ENCODE data around the gene COMMD6.

The COMMD6 gene

DNA sequence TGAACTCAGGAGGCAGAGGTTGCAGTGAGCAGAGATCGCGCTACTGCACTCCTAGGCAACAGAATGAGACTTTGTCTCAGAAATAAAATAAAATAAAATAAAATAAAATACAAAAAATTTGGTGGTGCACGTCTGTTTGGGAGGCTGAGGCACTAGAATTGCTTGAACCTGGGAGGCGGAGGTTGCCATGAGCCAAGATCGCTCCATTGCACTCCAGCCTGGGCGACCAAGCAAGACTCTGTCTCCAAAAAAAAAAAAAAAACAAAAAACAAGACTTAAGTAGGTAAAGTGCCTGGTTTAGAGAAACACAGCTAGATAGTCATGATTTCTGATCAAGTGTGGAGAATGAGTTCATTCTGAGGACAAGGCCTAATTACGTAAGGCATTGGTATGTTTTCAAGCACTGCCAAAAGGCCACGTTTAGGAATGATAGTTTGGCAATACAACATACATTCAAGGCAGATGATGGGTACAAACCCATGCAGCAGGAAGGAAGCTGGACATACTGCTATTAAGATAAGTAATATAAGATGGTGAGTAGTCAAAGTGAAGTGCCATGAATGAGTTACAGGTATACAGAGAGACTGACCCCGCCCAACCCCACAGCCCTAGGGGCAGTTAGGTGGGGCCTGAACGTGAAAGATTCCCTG is 7.2 kb upstream of the COMMD6 start:
- Histone ChIP-seq H3K4me1 (ENCODE audit: low read length) (peaks cover 14% of the 10 kb centered on the region), H2AFZ (ENCODE audit: low read depth, low read length) (no peak overlapping the region), H3K4me3 (ENCODE audit: low read length) (no peak overlapping the region), H3K79me2 (ENCODE audit: low read length) (peaks cover 2% of the 10 kb centered on the region), H3K9me3 (ENCODE audit: insufficient read depth, low read length) (no peaks in the 10 kb centered on the region), H3K27ac (ENCODE audit: low read length) (no peak overlapping the region), H3K36me3 (replicated peaks; ENCODE audit: low read depth, low read length) (no peaks in the 10 kb centered on the region), H3K27me3 (ENCODE audit: low read depth, low read length) (no peaks in the 10 kb centered on the region), H3K4me2 (ENCODE audit: low read length) (no peak overlapping the region), H4K20me1 (ENCODE audit: insufficient read depth, low read length) (no peaks in the 10 kb centered on the region), H3K9ac (ENCODE audit: low read length) (no peak overlapping the region)
- TF ChIP-seq CTCF (IDR thresholded peaks at IDR 0.05; ENCODE audit: low read depth, low read length) (no peak), EZH2phosphoT487 (IDR thresholded peaks at IDR 0.05; ENCODE audit: low read depth) (no peak)

- no peak overlapping the region for H3K27ac ChIP-seq (ENCODE audit: low read length)
- no peak overlapping the region for H2AFZ ChIP-seq (ENCODE audit: low read depth, low read length)
- no peaks in the 10 kb centered on the region for H4K20me1 ChIP-seq (ENCODE audit: insufficient read depth, low read length)
- H3K4me3 ChIP-seq (ENCODE audit: low read length): no peak overlapping the region
- no peaks in the 10 kb centered on the region for H3K27me3 ChIP-seq (ENCODE audit: low read depth, low read length)
- H3K9ac ChIP-seq (ENCODE audit: low read length): no peak overlapping the region
- H3K9me3 ChIP-seq (ENCODE audit: insufficient read depth, low read length): no peaks in the 10 kb centered on the region
- peaks cover 5% of the 10 kb centered on the region for H3K79me2 ChIP-seq (ENCODE audit: low read length)
- H3K4me1 ChIP-seq (ENCODE audit: low read length): peaks cover 10% of the 10 kb centered on the region
- H3K36me3 ChIP-seq (replicated peaks; ENCODE audit: low read depth, low read length): no peaks in the 10 kb centered on the region
- no peak overlapping the region for H3K4me2 ChIP-seq (ENCODE audit: low read length)
- TF ChIP-seq CTCF (IDR thresholded peaks at IDR 0.05; ENCODE audit: low read depth, low read length): no peak
- TF ChIP-seq EZH2phosphoT487 (IDR thresholded peaks at IDR 0.05; ENCODE audit: low read depth): no peak
These were observed 4.3 kb upstream of the COMMD6 start for GRCh38 chr13:75541961-75542360.

DNA sequence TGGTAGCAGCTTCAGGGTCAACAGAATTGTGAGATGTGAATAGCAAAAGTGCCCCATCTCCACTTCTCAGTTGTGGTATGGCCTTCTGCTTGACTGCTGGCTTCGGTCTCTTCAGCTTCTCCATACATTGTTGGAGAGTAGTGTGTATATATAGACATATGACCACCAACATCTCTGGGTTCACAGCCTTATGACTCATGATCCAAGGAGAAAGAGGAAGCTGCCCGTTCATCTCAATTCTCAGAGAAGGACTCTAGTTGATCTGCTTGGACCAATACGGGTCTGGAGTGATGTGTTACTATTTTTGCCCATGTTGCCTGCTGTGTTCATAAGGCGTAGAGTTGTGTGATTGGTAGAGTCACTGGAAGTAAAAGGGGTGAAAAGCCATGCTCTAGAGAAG is 3.6 kb upstream of the COMMD6 start:
- no peak overlapping the region for H3K27ac ChIP-seq (ENCODE audit: low read length)
- no peaks in the 10 kb centered on the region for H3K9me3 ChIP-seq (ENCODE audit: insufficient read depth, low read length)
- H3K4me2 ChIP-seq (ENCODE audit: low read length): no peak overlapping the region
- H4K20me1 ChIP-seq (ENCODE audit: insufficient read depth, low read length): no peaks in the 10 kb centered on the region
- H3K79me2 ChIP-seq (ENCODE audit: low read length): peaks cover 9% of the 10 kb centered on the region
- no peak overlapping the region for H3K9ac ChIP-seq (ENCODE audit: low read length)
- H3K4me1 ChIP-seq (ENCODE audit: low read length): peaks cover 15% of the 10 kb centered on the region
- TF ChIP-seq EZH2phosphoT487 (IDR thresholded peaks at IDR 0.05; ENCODE audit: low read depth): no peak
- no peak for TF ChIP-seq CTCF (IDR thresholded peaks at IDR 0.05; ENCODE audit: low read depth, low read length)
- no peak overlapping the region for H3K4me3 ChIP-seq (ENCODE audit: low read length)
- H2AFZ ChIP-seq (ENCODE audit: low read depth, low read length): no peak overlapping the region
- no peaks in the 10 kb centered on the region for H3K36me3 ChIP-seq (replicated peaks; ENCODE audit: low read depth, low read length)
- no peaks in the 10 kb centered on the region for H3K27me3 ChIP-seq (ENCODE audit: low read depth, low read length)

GRCh38 chr13:75533861-75534260 is 3.8 kb downstream of the COMMD6 start:
- Histone ChIP-seq H3K4me3 (ENCODE audit: low read length) (no peak overlapping the region), H3K9me3 (ENCODE audit: insufficient read depth, low read length) (no peaks in the 10 kb centered on the region), H3K9ac (ENCODE audit: low read length) (no peak overlapping the region), H3K79me2 (ENCODE audit: low read length) (peaks cover 10% of the 10 kb centered on the region), H2AFZ (ENCODE audit: low read depth, low read length) (no peak overlapping the region), H3K4me2 (ENCODE audit: low read length) (no peak overlapping the region), H3K27me3 (ENCODE audit: low read depth, low read length) (no peaks in the 10 kb centered on the region), H4K20me1 (ENCODE audit: insufficient read depth, low read length) (no peaks in the 10 kb centered on the region), H3K36me3 (replicated peaks; ENCODE audit: low read depth, low read length) (peaks cover 11% of the 10 kb centered on the region), H3K27ac (ENCODE audit: low read length) (no peak overlapping the region), H3K4me1 (ENCODE audit: low read length) (peaks cover 9% of the 10 kb centered on the region)
- TF ChIP-seq CTCF (IDR thresholded peaks at IDR 0.05; ENCODE audit: low read depth, low read length) (no peak), EZH2phosphoT487 (IDR thresholded peaks at IDR 0.05; ENCODE audit: low read depth) (no peak)
